Neural cell (in vitro differentiated cells): ENCODE results near the gene RGS4.

Experiments
- CTCF ChIP-seq: fragments of 450-650 bp; IDR thresholded peaks from 2 replicates; pipeline ENCODE4 v1.5.1; 2014; ENCODE audit warnings: antibody characterized with exemption, mild to moderate bottlenecking, moderate library complexity; ENCODE audit not compliant: poor library complexity, severe bottlenecking
- EP300 ChIP-seq: fragments of 450-650 bp; conservative IDR thresholded peaks from 2 replicates; pipeline ENCODE4 v1.6.1; 2014; ENCODE audit warnings: antibody characterized with exemption, mild to moderate bottlenecking, moderate library complexity; ENCODE audit not compliant: poor library complexity, severe bottlenecking
- EZH2 ChIP-seq: fragments of 200-600, 300-800 bp; shearing (Covaris generic), sonication (generic); IDR thresholded peaks from 2 replicates; pipeline ENCODE4 v1.6.1; 2014; ENCODE audit warnings: antibody characterized with exemption, low read length, borderline replicate concordance, mild to moderate bottlenecking; ENCODE audit not compliant: insufficient read depth, poor library complexity, severe bottlenecking
- MXI1 ChIP-seq: fragments of 450-650 bp; conservative IDR thresholded peaks from 2 replicates; pipeline ENCODE4 v1.6.1; 2014; ENCODE audit warnings: antibody characterized with exemption, mild to moderate bottlenecking; ENCODE audit not compliant: poor library complexity, severe bottlenecking
- POLR2AphosphoS5 ChIP-seq: IDR thresholded peaks from 2 replicates; pipeline ENCODE4 v1.6.1; 2012
- TAF1 ChIP-seq: IDR thresholded peaks from 2 replicates; pipeline ENCODE4 v1.6.1; 2012; ENCODE audit warnings: low read depth

DNA sequence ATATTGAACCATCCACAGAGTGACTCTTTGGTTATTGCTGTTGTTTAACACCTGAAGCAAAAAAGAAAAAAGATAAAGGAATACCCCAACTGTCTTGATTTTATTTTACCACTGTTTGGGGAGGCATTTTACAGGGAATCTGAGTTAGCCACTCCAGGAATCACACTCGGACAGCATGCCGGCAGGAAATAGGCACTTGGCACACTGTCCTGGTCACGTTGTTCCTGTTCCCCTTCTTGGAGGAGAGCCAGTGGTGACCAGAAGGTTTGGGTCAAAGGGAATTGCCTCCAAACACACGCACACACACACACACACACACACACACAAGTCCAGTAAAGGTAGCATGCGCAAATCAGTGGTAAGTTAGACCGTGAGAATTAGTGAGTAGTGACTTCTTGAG is 13.8 kb downstream of the RGS4 start:
- TF ChIP-seq POLR2AphosphoS5 = no peak
- no peak for TF ChIP-seq CTCF
- TF ChIP-seq EZH2 = no peak
- no peak for TF ChIP-seq TAF1
- no peak for TF ChIP-seq EP300
- no peak for TF ChIP-seq MXI1
